B cell (primary cell): ENCODE measurements around the gene TMEM154. TPM values are rescaled to one million over a fixed set of nuclear protein-coding genes. Genes with fewer than 3 reads are reported as not detected.

Experiments
- ATAC-seq: fragments of 200-7000 bp; cut with Tn5 transposase; one replicate; pipeline ENCODE4 v1.10.0; 2021; ENCODE audit warnings: low read depth, mild to moderate bottlenecking, moderate number of reproducible peaks, moderate library complexity
- CTCF ChIA-PET: fragments of 350-600 bp; sonication (Branson Sonifier 250); formaldehyde crosslinking; loops from one replicate; lab custom pipeline; 2021; ENCODE audit warnings: antibody characterized with exemption, inconsistent platforms; lab: Charles Lee
- POLR2A ChIA-PET: fragments of 350-600 bp; sonication (Branson Sonifier 250); formaldehyde crosslinking; loops from one replicate; lab custom pipeline; 2021; ENCODE audit warnings: antibody characterized with exemption; lab: Charles Lee
- DNase-seq: peaks from one replicate; pipeline ENCODE4 v3.0.0; 2013
- H2AFZ ChIP-seq: 2 replicates; pipeline ENCODE4 v1.6.1; 2012; ENCODE audit warnings: mild to moderate bottlenecking, low read depth, low read length; ENCODE audit not compliant: insufficient read depth, poor library complexity, severe bottlenecking
- H3K27ac ChIP-seq, 2 donors: 1 replicate in 1 of 2; 2 replicates in 1 of 2; pipeline ENCODE4 v1.5.1; 2012 to 2013; ENCODE audit warnings: low read length in 2 of 2, mild to moderate bottlenecking in 2 of 2, moderate library complexity in 1 of 2
- H3K27me3 ChIP-seq, 4 experiments: fragments of 200-600 bp in 1 of 4; sonication (generic) in 1 of 4; replicated peaks in 1 of 4; 1 replicate in 2 of 4; 2 replicates in 2 of 4; pipeline versions ENCODE4 v1.6.1 to v1.7.0; 2013 to 2016; ENCODE audit warnings: low read length in 3 of 4, mild to moderate bottlenecking in 2 of 4, mixed read lengths in 1 of 4, moderate library complexity in 1 of 4; ENCODE audit not compliant: insufficient read depth in 4 of 4, control insufficient read depth in 3 of 4; ENCODE audit errors: control extremely low read depth in 1 of 4
- H3K36me3 ChIP-seq, 2 experiments: replicated peaks in 1 of 2; 1 replicate in 1 of 2; 2 replicates in 1 of 2; pipeline versions ENCODE4 v1.6.1 to v1.7.1; 2013; ENCODE audit warnings: low read length in 1 of 2; ENCODE audit not compliant: insufficient read depth in 2 of 2, control insufficient read depth in 1 of 2; ENCODE audit errors: control extremely low read depth in 1 of 2, extremely low read depth in 1 of 2
- H3K4me1 ChIP-seq, 2 donors: fragments of 200-600 bp in 1 of 2; sonication (generic) in 1 of 2; 1 replicate in 1 of 2; 2 replicates in 1 of 2; pipeline versions ENCODE4 v1.5.1 to v1.6.1; 2013 to 2017; ENCODE audit warnings: low read length in 2 of 2; ENCODE audit not compliant: control insufficient read depth in 2 of 2, insufficient read depth in 2 of 2
- H3K4me2 ChIP-seq: replicated peaks from 2 replicates; pipeline ENCODE3; 2012; ENCODE audit warnings: mild to moderate bottlenecking, low read depth, low read length; ENCODE audit not compliant: poor library complexity, severe bottlenecking
- H3K4me3 ChIP-seq, 5 experiments: fragments of 200-600 bp in 1 of 5; sonication (generic) in 1 of 5; 1 replicate in 3 of 5; 2 replicates in 2 of 5; pipeline versions ENCODE4 v1.5.1 to v1.7.0; 2011 to 2016; ENCODE audit warnings: low read length in 4 of 5, mild to moderate bottlenecking in 4 of 5, low read depth in 2 of 5, control low read depth in 1 of 5, moderate library complexity in 1 of 5; ENCODE audit not compliant: insufficient read depth in 1 of 5; ENCODE audit errors: control extremely low read depth in 1 of 5, extremely low read depth in 1 of 5
- H3K79me2 ChIP-seq: fragments of 200-600 bp; sonication (generic); one replicate; pipeline ENCODE4 v1.6.0; 2016; ENCODE audit warnings: low read length; ENCODE audit not compliant: control insufficient read depth, insufficient read depth
- H3K9ac ChIP-seq: fragments of 200-600 bp; sonication (generic); 2 replicates; pipeline ENCODE4 v1.6.1; 2017; ENCODE audit warnings: mild to moderate bottlenecking, low read length, moderate library complexity
- H3K9me3 ChIP-seq, 3 donors: one replicate each; pipeline versions ENCODE4 v1.6.1 to v1.7.1; 2013; ENCODE audit warnings: low read length in 2 of 3; ENCODE audit not compliant: control insufficient read depth in 2 of 3, insufficient read depth in 1 of 3; ENCODE audit errors: control extremely low read depth in 1 of 3
- H4K20me1 ChIP-seq: 2 replicates; pipeline ENCODE4 v1.6.0; 2012; ENCODE audit warnings: mild to moderate bottlenecking, low read length; ENCODE audit not compliant: insufficient read depth, control insufficient read depth, poor library complexity, severe bottlenecking
- H3K27ac Mint-ChIP-seq: one replicate; pipeline ENCODE4 v1.8.0; 2021; ENCODE audit warnings: mixed read lengths
- H3K27me3 Mint-ChIP-seq: one replicate; pipeline ENCODE4 v1.8.0; 2021; ENCODE audit warnings: mixed read lengths
- H3K4me1 Mint-ChIP-seq: one replicate; pipeline ENCODE4 v1.8.0; 2021; ENCODE audit warnings: mixed read lengths
- H3K4me3 Mint-ChIP-seq: one replicate; pipeline ENCODE4 v1.8.0; 2021; ENCODE audit warnings: mixed read lengths
- H3K9me3 Mint-ChIP-seq: one replicate; pipeline ENCODE4 v1.8.0; 2022; ENCODE audit warnings: mixed read lengths; ENCODE audit not compliant: insufficient read depth
- EZH2 ChIP-seq: IDR thresholded peaks from 2 replicates; pipeline ENCODE4 v1.6.1; 2012; ENCODE audit warnings: borderline replicate concordance, low read depth, mild to moderate bottlenecking, moderate library complexity, low read length; ENCODE audit not compliant: insufficient read depth, poor library complexity, severe bottlenecking
- WGBS: methylation state at CpG from one replicate; pipeline ENCODE4 v1.1.5; 2013; ENCODE audit warnings: missing lambda C conversion rate; ENCODE audit not compliant: insufficient coverage; 5-methylcytosine and 5-hydroxymethylcytosine counted together
- intact Hi-C: fragments of 100-400 bp; cut with micrococcal nuclease; formaldehyde crosslinking; loops from one replicate; pipeline ENCODE4 v1.10.0; 2022
- polyA plus RNA-seq: library from polyadenylated mRNA; depleted of rRNA; stranded (reverse); fragments of >200 nt; gene quantifications from 2 replicates; pipeline ENCODE4 v1.2.3, GENCODE V29; 2012
- total RNA-seq, 2 donors: library from RNA; stranded (reverse); fragments of 120-200 nt in 1 of 2; gene quantifications; 1 replicate in 1 of 2; 2 replicates in 1 of 2; pipeline versions ENCODE4 v1.2.3 to v1.2.4, GENCODE V29; 2013 to 2022
- TF ChIP-seq, protein P1 (sequence below): fragments of 200-600 bp; IDR thresholded peaks from one replicate; pipeline ENCODE4 v1.8.0; 2022; ENCODE audit warnings: antibody characterized with exemption, mild to moderate bottlenecking

TMEM154 gene
- total and polyA plus RNA-seq, 2 donors (not counting 1 experiment from before 2014, with no cell fraction given) = 20.1 to 99.1 TPM

DNA sequence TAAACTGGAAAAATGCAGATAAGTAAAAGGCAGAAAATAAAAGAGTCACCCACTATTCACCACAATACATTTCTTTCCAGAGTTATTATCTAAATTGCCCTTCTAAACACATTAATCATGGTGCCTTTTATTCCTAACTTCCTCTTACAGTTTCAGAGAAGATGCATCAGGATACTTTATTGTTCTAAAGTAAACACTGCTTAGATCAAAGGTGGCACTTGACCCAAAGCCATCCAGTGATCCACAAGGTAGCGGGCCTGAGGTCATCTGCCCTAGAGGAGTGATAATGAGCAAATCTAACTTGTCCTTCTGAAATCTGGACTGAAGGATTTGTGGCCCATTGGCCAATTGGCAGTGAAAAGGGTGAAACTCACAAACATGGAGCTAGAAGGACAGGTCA is 12.0 kb upstream of the TMEM154 start:
- CTCF ChIA-PET = no interaction called here
- Mint-ChIP-seq H3K4me1 (peaks cover 35% of the 10 kb centered on the region), H3K4me3 (no peak overlapping the region), H3K9me3 (no peaks in the 10 kb centered on the region), H3K27me3 (no peaks in the 10 kb centered on the region), H3K27ac (no peak overlapping the region)
- Histone ChIP-seq H2AFZ (no peak overlapping the region), H3K9ac (no peak overlapping the region), H3K4me1 (peaks cover 5 to 21% of the 10 kb centered on the region in 2 donors), H3K36me3 (no peaks in the 10 kb centered on the region), H4K20me1 (no peaks in the 10 kb centered on the region), H3K27ac (no peak overlapping the region), H3K79me2 (no peaks in the 10 kb centered on the region), H3K4me3 (no peak overlapping the region), H3K9me3 (no peaks in the 10 kb centered on the region), H3K27me3 (no peaks in the 10 kb centered on the region), H3K4me2 (no peak overlapping the region)
- POLR2A ChIA-PET = no interaction called here
- no peak for ATAC-seq
- TF ChIP-seq EZH2 = no peak
- TF ChIP-seq, protein P1, sequence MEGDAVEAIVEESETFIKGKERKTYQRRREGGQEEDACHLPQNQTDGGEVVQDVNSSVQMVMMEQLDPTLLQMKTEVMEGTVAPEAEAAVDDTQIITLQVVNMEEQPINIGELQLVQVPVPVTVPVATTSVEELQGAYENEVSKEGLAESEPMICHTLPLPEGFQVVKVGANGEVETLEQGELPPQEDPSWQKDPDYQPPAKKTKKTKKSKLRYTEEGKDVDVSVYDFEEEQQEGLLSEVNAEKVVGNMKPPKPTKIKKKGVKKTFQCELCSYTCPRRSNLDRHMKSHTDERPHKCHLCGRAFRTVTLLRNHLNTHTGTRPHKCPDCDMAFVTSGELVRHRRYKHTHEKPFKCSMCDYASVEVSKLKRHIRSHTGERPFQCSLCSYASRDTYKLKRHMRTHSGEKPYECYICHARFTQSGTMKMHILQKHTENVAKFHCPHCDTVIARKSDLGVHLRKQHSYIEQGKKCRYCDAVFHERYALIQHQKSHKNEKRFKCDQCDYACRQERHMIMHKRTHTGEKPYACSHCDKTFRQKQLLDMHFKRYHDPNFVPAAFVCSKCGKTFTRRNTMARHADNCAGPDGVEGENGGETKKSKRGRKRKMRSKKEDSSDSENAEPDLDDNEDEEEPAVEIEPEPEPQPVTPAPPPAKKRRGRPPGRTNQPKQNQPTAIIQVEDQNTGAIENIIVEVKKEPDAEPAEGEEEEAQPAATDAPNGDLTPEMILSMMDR = no peak
- intact Hi-C loops = no loop called here
- 90% methylated on average over 1 of the region's 1 CpG for WGBS
- DNase-seq = no peak

DNA sequence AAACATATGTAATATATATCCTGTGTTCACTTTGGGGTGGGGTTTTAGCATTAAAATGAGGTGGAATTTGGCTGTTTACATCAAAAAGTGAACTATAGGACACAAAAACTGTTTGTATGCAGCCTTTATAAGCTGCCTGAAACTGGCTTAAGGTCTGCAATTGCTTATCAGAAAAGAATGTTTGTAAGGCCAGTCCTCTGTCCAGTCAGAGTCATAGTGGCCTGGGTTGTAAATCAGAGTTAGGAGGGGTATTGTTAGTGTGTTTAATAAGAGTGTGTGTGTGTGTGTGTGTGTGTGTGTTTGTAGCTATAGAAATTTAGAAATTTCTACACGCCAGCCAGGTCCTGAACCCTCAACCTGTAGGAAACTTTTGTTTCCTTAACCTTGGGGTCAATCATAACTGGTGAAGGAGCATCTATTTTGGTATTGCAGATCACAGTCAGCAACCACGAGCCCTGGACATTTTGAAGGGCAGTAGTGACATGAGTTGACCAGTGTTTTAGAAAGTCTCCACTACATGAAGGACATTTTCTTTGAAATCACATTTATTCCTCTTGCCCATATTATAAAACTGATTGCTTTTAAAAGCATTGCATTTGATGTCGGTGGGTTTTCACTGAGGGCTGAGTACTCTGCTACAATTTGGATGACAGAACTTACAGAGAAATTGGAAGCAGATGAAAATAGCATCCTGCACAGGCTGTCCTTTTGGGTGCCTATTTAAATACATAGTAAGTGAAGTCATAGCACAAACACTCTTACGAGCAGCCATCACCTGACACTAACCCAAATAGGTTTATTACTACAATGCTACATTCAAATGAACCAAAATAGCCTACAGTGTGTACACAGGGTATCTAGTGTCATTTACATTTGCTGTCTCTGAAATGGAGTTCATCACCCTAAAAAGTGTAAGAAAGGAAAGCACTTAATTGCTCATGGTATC is 11.2 kb upstream of the TMEM154 start:
- Histone ChIP-seq H3K9ac (no peak overlapping the region), H3K9me3 (no peaks in the 10 kb centered on the region), H3K79me2 (no peaks in the 10 kb centered on the region), H3K27me3 (no peaks in the 10 kb centered on the region), H2AFZ (no peak overlapping the region), H4K20me1 (no peaks in the 10 kb centered on the region), H3K4me2 (no peak overlapping the region), H3K27ac (no peak overlapping the region), H3K4me3 (no peak overlapping the region), H3K36me3 (no peaks in the 10 kb centered on the region), H3K4me1 (peaks cover 3 to 19% of the 10 kb centered on the region in 2 donors)
- H3K27me3 Mint-ChIP-seq = no peaks in the 10 kb centered on the region
- H3K9me3 Mint-ChIP-seq = no peaks in the 10 kb centered on the region
- no peak for TF ChIP-seq EZH2
- TF ChIP-seq, protein P1 = no peak
- peaks cover 31% of the 10 kb centered on the region for H3K4me1 Mint-ChIP-seq
- DNase-seq = no peak
- POLR2A ChIA-PET = no interaction called here
- ATAC-seq = no peak
- H3K4me3 Mint-ChIP-seq = no peak overlapping the region
- no peak overlapping the region for H3K27ac Mint-ChIP-seq
- 89% methylated on average over 1 of the region's 4 CpGs for WGBS
- CTCF ChIA-PET = interaction anchor here (1.3 kb wide), 1 partner anchor 51 kb away, joined by 3 read pairs; no protein-coding TSS in a partner anchor
- intact Hi-C loops = no loop called here
